Central memory CD8-positive, alpha-beta T cell (primary cell): ENCODE results near the gene LPP.

Experiments used
- ATAC-seq: fragments of 150-1000 bp; cut with Tn5 transposase; replicated peaks from 2 replicates; pipeline ENCODE4 v1.10.0; 2022; ENCODE audit warnings: mild to moderate bottlenecking, moderate FRiP score, moderate number of reproducible peaks; ENCODE audit not compliant: poor library complexity, severe bottlenecking; ENCODE audit errors: extremely low read depth
- DNase-seq, 2 donors: peaks; one replicate each; pipeline ENCODE4 v3.0.0; 2021; ENCODE audit warnings: low spot score in 2 of 2
- H3K27ac Mint-ChIP-seq: one replicate; pipeline ENCODE4 v1.8.0; 2022; ENCODE audit warnings: low read depth, mild to moderate bottlenecking, moderate library complexity, mixed read lengths
- H3K27me3 Mint-ChIP-seq: one replicate; pipeline ENCODE4 v1.8.0; 2022; ENCODE audit warnings: mixed read lengths
- H3K36me3 Mint-ChIP-seq: one replicate; pipeline ENCODE4 v1.8.0; 2022; ENCODE audit warnings: mild to moderate bottlenecking, moderate library complexity, mixed read lengths; ENCODE audit not compliant: insufficient read depth
- H3K4me1 Mint-ChIP-seq: one replicate; pipeline ENCODE4 v1.8.0; 2022; ENCODE audit warnings: mixed read lengths
- H3K4me3 Mint-ChIP-seq: one replicate; pipeline ENCODE4 v1.8.0; 2022; ENCODE audit warnings: mild to moderate bottlenecking, moderate library complexity, mixed read lengths
- H3K9me3 Mint-ChIP-seq: one replicate; pipeline ENCODE4 v1.8.0; 2022; ENCODE audit warnings: mixed read lengths

The LPP gene

DNA sequence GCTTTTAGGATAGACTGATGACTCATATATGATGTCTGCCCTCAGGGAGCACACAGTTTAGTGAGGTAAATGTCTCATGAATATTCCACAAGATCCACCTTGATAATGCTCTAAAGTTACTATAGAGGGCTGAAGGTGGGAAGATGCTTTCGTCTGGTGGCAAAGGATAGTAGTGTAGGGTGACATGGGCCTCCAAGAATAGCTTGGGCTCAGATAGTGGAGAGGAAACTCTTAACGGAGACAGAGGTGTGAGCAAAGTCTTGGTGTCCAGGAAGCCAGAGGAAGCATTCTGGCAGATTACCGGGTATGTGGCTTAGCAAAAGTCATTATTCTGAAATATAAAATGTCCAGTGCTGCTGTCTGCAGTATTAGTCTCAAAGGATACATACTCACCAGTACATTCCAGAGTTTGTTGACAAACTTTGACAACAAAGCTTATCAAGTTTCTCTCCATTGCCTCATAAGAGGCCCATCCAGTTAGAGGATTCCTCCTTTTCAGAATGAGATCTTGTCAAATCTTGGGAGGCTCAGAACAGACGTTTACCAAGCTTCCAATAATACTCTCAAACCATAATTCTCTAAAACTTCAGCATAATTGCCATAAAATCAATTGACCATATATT lies 316.7 kb downstream of the LPP start:
- Mint-ChIP-seq H3K36me3 (peaks cover under 1% of the 10 kb centered on the region), H3K27me3 (no peaks in the 10 kb centered on the region), H3K4me3 (no peak overlapping the region), H3K4me1 (peaks cover 6% of the 10 kb centered on the region), H3K27ac (no peak overlapping the region), H3K9me3 (no peaks in the 10 kb centered on the region)
- no peak for ATAC-seq
- DNase-seq: no peak

DNA sequence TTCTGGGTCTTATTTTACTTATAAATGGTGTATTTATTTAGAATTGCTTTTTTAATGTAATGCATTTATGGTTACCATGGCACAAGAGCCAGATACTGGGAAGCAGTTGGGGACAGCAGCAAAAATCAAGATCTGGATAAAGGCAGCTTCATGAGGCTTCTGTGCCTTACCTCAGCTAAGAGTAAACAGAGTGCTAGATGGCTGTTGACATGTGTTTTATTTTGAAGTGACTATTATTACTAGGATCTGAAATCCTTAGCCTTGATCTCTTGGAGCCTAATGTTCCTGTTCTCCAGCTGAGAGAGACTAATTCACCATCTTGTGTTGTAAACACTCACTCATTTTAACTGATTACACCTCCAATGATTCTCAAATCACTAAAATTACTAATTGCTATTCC lies 317.8 kb downstream of the LPP start:
- no peak for DNase-seq
- H3K27ac Mint-ChIP-seq: no peak overlapping the region
- H3K36me3 Mint-ChIP-seq: no peaks in the 10 kb centered on the region
- H3K4me1 Mint-ChIP-seq: peaks cover 6% of the 10 kb centered on the region
- ATAC-seq: no peak
- H3K27me3 Mint-ChIP-seq: no peaks in the 10 kb centered on the region
- H3K4me3 Mint-ChIP-seq: no peak overlapping the region
- H3K9me3 Mint-ChIP-seq: no peaks in the 10 kb centered on the region

DNA sequence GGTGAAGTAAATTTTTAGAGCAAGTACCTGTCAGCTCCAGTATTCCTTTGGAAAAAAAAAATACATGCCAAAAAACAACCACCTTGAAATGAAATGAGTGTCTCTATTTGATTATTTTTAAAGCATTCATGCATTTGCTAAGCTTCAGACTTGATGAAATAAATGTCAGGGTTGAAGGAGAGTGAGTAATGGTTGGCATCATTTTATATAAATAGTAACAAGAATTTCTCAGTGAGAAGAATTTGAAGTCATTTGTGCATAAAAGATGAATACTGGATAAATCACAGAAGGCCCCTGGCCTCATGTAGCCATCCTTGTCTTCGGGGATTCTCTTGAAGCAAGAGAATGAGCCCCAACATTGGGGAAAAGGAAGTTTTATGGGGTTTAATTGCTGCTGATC lies 318.4 kb downstream of the LPP start:
- DNase-seq (no peak), ATAC-seq (no peak)
- Mint-ChIP-seq H3K27ac (no peak overlapping the region), H3K4me1 (peaks cover 11% of the 10 kb centered on the region), H3K27me3 (no peaks in the 10 kb centered on the region), H3K4me3 (no peak overlapping the region), H3K36me3 (no peaks in the 10 kb centered on the region), H3K9me3 (no peaks in the 10 kb centered on the region)

DNA sequence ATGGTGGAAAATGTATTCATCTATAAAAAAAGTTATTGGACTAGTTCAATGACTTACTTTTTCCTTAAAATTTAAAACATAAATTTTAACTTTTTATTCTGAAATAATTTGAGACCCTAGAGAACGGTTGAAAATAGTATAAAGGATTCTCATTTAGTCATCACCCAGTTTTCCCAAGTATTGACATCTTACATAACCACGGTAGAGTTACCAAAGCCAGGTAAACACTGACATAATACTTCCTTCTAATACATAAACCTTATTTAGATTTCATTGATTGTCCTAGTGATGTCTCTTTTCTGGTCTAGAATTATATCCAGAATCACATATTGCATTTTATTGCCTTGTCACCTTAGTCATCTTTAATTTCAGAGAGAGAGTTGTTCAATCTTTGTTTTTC lies 319.1 kb downstream of the LPP start:
- Mint-ChIP-seq H3K4me1 (peaks cover 11% of the 10 kb centered on the region), H3K36me3 (peaks cover 1% of the 10 kb centered on the region), H3K27me3 (no peaks in the 10 kb centered on the region), H3K9me3 (no peaks in the 10 kb centered on the region), H3K4me3 (no peak overlapping the region), H3K27ac (no peak overlapping the region)
- no peak for DNase-seq
- ATAC-seq: no peak

DNA sequence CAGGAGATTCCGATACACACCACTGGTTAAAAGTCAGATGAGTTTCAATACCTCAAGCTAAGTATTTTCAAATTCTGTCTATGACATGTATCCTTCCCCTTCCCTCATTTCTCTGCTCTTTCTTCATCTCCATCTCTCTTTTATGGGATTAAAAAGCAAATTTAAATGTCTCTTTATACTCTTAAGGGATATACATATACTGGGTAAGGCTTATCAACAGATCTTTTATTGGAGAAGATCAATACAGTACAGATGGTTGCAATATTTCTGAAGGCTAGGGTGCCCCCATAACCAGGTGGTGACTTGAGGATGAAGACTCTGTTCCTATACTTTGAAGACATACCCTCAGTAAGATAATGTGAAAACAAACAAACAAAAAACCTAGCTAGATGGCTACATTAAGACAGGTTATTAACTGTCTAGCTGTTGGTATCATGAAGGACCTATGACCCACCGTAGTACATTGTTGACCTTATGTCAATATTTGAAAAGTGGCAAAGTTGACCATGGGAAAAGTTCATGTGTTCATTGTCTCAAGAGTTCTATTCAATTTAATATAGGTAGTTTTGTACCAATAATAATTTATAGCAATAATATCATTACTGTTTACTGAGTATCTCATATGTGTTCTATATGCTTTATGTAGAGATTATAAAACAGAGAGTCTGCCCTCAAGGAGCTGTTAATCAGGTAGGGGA lies 319.8 kb downstream of the LPP start:
- DNase-seq (no peak), ATAC-seq (no peak)
- Mint-ChIP-seq H3K9me3 (no peaks in the 10 kb centered on the region), H3K4me1 (peaks cover 12% of the 10 kb centered on the region), H3K27ac (no peak overlapping the region), H3K36me3 (peaks cover 1% of the 10 kb centered on the region), H3K4me3 (no peak overlapping the region), H3K27me3 (no peaks in the 10 kb centered on the region)

DNA sequence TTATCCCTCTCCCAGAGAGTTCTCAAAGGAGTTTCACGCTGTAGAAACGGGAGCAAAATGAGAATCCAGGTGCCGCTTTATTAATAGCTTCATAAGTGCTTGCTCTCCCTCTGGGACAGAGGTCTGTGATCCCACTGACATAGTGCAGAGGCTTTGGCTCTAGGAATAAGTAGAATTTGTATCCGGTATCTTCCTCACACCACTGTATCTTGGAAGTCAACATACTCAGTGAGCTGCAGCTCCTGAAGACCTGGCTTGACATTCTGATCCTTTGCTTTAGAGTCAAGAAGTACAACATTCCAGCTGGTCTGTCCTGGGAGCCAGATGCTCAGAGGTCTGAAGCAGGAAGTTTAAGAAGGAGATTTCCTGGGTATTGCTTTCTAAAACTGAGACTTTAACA lies 323.0 kb downstream of the LPP start:
- Mint-ChIP-seq H3K4me1 (peaks cover 13% of the 10 kb centered on the region), H3K4me3 (no peak overlapping the region), H3K27ac (no peak overlapping the region), H3K36me3 (peaks cover 4% of the 10 kb centered on the region), H3K9me3 (peaks cover 3% of the 10 kb centered on the region), H3K27me3 (no peaks in the 10 kb centered on the region)
- no peak for ATAC-seq
- no peak for DNase-seq

DNA sequence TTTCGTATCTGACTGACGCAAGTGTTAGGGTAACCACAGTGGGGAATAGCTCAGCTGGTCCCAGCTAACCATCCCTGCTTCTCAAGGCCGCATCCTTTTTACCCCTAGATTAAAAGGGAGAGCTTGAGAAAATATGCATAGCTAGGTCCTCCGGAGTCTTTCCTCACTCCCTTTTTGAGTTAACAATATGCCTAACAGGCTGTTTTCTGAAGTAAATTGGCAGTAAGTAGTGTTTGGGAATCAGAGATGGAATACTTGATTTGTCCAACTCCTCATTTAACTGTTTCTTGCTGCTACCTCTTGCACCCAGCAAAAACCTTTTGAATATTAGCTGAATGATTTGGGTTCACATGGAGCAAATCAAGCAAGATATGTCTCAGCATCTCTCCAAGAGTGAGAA lies 326.1 kb downstream of the LPP start:
- peaks cover 11% of the 10 kb centered on the region for H3K36me3 Mint-ChIP-seq
- no peak for DNase-seq
- no peak overlapping the region for H3K4me3 Mint-ChIP-seq
- ATAC-seq: no peak
- peaks cover 17% of the 10 kb centered on the region for H3K4me1 Mint-ChIP-seq
- no peak overlapping the region for H3K27ac Mint-ChIP-seq
- H3K9me3 Mint-ChIP-seq: peaks cover 6% of the 10 kb centered on the region
- no peaks in the 10 kb centered on the region for H3K27me3 Mint-ChIP-seq

DNA sequence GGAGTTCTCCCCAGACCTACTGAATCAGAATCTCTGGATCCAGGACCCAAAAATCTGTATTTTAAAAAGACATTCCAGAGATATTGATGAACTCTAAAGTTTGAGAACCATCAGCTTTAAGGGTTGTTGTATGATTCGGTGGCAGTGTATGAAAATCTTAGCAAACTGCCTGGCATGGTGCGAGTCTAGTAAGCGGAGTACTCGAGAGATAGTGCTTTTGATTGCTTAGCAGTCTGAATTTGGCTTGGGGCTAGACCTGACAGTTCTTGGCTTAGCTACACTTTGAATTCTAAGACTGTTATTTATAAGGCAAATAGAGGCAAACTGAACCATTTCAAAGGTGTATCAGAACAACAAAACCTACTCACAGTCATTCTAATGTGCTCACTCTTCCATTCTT lies 329.0 kb downstream of the LPP start:
- H3K36me3 Mint-ChIP-seq: peaks cover 17% of the 10 kb centered on the region
- no peak overlapping the region for H3K4me3 Mint-ChIP-seq
- H3K9me3 Mint-ChIP-seq: peaks cover 6% of the 10 kb centered on the region
- H3K4me1 Mint-ChIP-seq: peaks cover 12% of the 10 kb centered on the region
- ATAC-seq (no peak), DNase-seq (no peak)
- H3K27me3 Mint-ChIP-seq: no peaks in the 10 kb centered on the region
- H3K27ac Mint-ChIP-seq: no peak overlapping the region

DNA sequence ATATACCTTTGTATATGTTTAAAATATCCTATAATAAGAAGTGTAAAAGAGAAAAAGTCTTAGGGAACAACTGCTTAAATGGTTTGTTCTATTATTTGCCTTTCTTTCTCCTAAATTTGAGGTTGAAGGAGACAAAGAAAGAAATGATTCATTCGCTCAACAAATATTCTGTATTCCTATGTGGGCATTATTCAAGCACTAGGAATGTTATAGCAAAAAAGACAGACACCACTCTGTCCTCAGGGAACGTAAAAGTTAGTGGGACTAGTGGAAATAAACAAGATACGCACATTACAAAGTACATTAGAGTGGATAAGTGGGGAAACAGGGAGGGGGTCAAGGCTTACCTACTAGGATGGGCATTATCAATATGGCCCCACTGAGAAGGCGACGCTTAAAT lies 332.2 kb downstream of the LPP start:
- no peaks in the 10 kb centered on the region for H3K27me3 Mint-ChIP-seq
- DNase-seq (no peak), ATAC-seq (no peak)
- H3K9me3 Mint-ChIP-seq: peaks cover 6% of the 10 kb centered on the region
- H3K36me3 Mint-ChIP-seq: peaks cover 17% of the 10 kb centered on the region
- no peak overlapping the region for H3K4me3 Mint-ChIP-seq
- peaks cover 5% of the 10 kb centered on the region for H3K4me1 Mint-ChIP-seq
- no peak overlapping the region for H3K27ac Mint-ChIP-seq

DNA sequence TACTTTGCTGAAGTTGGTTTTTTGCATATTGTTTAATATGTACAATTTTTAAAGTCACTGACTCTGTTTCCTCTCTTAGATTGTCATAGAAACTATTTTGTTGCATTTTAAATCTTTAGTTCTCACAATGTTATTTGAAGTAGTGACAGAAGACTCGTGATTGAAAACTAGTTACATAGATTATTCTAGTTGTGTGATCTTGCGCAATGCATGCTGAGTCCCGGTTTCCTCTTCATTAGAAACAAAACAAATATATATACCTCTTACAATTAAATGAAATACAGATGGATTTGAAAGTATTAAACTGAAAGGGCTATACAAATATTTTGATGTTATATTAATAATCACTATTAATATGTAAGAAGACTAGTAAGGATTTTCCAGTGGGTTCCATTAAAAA lies 333.0 kb downstream of the LPP start:
- Mint-ChIP-seq H3K9me3 (peaks cover 3% of the 10 kb centered on the region), H3K4me1 (peaks cover 3% of the 10 kb centered on the region), H3K27me3 (no peaks in the 10 kb centered on the region), H3K27ac (no peak overlapping the region), H3K4me3 (no peak overlapping the region), H3K36me3 (peaks cover 14% of the 10 kb centered on the region)
- DNase-seq: no peak
- ATAC-seq: no peak

DNA sequence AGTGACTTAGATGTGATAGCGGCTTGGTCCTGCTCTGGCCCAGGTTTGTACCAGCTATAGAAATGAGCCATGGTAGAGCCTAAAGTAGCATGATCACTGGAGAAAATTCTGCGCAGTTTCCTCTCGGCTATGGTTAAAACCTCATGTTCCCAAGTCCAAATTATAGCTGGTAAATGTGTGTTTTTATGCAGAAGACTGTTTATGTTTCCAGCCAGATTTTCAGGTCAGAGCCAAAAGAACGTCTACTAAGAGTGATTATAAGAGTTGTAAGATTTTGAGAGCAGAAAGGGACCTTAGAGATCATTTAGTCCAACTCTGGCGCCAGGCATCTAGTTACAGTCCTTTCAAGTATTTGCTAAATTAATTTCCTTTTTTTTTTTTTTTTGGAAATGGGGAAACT lies 333.7 kb downstream of the LPP start:
- Mint-ChIP-seq H3K4me1 (no peaks in the 10 kb centered on the region), H3K36me3 (peaks cover 18% of the 10 kb centered on the region), H3K9me3 (no peaks in the 10 kb centered on the region)

DNA sequence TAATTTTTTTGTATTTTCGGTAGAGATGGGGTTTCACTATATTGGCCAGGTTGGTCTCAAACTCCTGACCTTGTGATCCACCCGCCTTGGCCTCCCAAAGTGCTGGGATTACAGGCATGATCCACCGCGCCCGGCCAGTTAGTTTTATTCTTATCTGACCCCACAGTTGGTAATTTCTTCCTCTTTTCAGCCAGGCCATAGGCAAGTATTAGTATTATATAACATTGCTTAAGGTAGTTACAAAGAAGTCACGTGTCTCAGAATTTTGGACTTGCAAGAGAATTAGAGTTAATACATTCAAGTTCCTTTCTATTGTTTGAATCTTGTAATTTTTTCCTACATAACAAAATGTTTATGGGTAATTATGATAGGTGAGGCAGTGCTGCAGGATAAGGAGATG lies 334.8 kb downstream of the LPP start:
- H3K27ac Mint-ChIP-seq: no peak overlapping the region
- H3K36me3 Mint-ChIP-seq: peaks cover 18% of the 10 kb centered on the region
- H3K4me3 Mint-ChIP-seq: no peak overlapping the region
- H3K9me3 Mint-ChIP-seq: no peaks in the 10 kb centered on the region
- DNase-seq (no peak), ATAC-seq (no peak)
- H3K27me3 Mint-ChIP-seq: no peaks in the 10 kb centered on the region
- no peaks in the 10 kb centered on the region for H3K4me1 Mint-ChIP-seq

More for the DNA sequence above, 333.7 kb downstream of the LPP start:
- Mint-ChIP-seq H3K4me3 (no peak overlapping the region), H3K27ac (no peak overlapping the region), H3K27me3 (no peaks in the 10 kb centered on the region)
- DNase-seq: no peak
- no peak for ATAC-seq

DNA sequence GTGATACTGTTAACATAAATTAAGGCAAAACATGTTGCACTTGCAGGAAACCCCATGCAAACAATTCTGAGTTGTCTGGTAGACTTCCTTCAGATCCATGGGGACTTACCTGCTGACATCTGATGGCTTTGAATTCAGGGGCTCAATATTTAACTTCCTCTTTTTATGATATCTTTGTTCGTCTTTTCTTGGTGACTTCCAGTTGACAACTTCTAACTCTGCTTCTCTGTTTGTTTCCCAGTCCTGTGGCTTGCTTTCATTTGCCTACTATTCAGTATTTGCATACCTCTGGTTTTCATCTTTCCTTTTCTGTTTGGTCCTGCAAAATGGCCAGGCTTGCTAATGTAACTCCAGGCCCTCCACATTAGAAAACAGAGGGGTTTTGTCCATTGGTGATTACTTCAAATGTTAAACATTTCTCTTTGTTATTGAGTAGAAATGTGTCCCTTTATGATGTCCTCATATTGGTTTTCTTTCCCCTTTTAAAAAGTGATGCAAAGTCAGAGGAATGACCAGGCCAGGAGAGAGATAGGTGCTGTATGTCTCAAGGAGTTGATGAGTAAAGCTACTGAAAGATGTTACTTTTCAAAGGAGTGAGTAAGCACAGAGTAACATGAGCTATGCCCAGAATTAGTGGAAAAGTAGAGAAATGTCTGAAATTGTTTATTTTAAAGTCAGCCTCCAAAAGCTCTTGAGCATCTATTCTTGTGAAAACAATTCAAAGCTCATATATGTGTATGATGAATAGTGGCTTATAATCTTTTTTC lies 335.9 kb downstream of the LPP start:
- Mint-ChIP-seq H3K4me3 (no peak overlapping the region), H3K4me1 (peaks cover 6% of the 10 kb centered on the region), H3K36me3 (peaks cover 13% of the 10 kb centered on the region), H3K9me3 (no peaks in the 10 kb centered on the region), H3K27ac (no peak overlapping the region), H3K27me3 (no peaks in the 10 kb centered on the region)
- ATAC-seq: no peak
- no peak for DNase-seq
